Right lung (tissue), 5 donors: ENCODE data around the gene C6orf118. TPM values are rescaled to one million over a fixed set of nuclear protein-coding genes. Genes with fewer than 3 reads are reported as not detected.
A peak's percentile ranks its signal among the peaks of the same experiment; 100 is the strongest.

ENCODE experiments used
- DNase-seq, 2 donors: peaks; one replicate each; pipeline ENCODE4 v3.0.0-alpha.2; 2013
- polyA plus RNA-seq, 5 donors: library from polyadenylated mRNA; unstranded; fragments of 120-200 nt; gene quantifications; one replicate each; pipeline versions ENCODE4 v1.2.1 to v1.2.3, GENCODE V29; 2013; ENCODE audit warnings: inconsistent platforms in 1 of 5, low replicate concordance in 1 of 5; ENCODE audit not compliant: insufficient read length in 5 of 5, insufficient read depth in 1 of 5

Gene C6orf118
- polyA plus RNA-seq, 5 donors = 1.6 to 6.4 (median 5.1) TPM

- no peak for DNase-seq
Measured at GRCh38 chr6:165244524-165245247, 64.7 kb downstream of the C6orf118 start.

DNA sequence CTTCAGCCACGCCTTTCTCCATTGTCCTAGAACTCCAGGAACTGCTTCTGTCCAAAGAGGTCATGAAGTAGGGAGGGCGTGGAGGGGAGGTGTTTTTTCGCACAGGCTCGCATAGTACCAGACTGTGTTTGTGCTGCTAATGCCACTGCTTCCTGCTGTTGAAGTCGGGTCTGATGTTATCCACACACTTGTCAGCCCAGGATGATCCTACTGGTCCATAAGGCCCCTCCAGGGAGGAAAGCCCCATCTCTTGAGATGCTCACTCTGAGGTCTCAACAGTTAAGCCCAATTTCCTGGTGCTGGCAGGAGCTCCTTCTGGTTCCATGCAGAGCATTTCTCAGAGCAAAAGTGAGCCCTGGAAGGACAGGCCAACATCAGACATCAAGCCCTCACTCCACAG lies 65.6 kb downstream of the C6orf118 start:
- DNase-seq = no peak

GRCh38 chr6:165236326-165236725 lies 73.1 kb downstream of the C6orf118 start:
- DNase-seq = no peak

- DNase-seq = no peak
Measured at GRCh38 chr6:165232731-165233488, 76.5 kb downstream of the C6orf118 start.

DNA sequence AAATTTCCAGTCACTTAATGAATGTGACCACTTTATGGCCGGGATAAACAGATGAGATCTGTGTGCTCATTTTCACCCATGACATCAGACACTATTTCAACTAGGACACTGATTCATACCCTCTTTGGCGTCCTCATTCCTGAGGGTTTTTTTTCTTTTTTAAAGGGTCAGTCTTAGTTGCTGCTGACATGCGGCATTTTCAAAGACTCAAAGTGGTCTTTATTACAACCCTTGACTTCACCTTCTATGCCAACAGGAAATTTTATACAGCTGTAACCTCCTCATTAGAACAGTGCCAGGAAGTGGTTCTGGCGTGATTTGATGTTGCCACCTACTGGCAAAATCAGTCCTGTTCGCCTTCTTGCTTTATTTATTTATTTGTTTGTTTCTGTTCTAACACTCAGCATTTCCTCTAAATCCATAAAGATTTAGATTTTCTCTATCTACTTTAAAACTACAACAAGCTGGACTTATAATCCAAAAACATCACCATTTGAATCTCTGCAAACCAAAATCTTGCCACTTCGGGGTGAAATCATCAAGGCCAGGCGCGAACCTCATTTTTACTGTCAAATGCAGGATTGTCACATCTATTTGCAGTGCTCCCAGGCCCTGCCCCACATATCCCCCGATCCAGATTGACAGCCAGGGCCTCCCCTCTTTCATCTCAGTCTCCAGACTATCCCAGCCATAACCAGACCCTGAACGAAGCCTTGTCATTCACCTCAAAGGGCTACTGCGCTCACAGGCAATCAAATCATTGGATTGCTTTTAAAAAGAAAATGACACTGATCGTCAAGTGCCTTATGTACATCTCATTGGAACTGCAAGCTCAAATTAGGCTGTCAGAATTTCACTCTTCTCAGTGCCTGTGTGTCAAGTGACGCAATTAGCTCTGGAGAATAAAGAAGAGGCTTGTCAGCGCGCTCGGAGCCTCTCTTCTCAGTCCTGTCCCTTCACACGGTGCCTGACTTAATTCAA lies 77.5 kb downstream of the C6orf118 start:
- peak in 1 of 2 donors; percentile 15 for DNase-seq

- no peak for DNase-seq
Measured at GRCh38 chr6:165231177-165231576, 78.2 kb downstream of the C6orf118 start.
